ENCODE measurements around the gene ROBO2.

ROBO2 gene

DNA sequence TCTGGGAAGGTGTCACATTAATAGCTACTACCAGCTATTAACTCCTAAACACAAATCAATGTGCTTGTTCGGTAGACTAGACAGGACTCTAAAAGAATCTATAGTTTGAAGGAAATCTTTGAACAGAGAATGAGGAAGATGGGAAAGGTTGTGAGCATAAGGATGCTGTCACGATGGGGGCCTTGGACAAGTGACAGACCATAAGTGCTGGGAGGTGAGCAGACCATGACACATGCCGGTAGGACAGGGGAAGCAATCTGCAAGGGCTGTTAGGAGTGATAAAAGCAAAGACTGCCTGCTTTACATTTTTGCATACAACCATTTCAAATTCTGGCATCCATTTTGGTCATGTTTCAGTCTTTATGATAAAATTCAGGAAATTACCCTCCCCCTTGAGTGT is 645.8 kb downstream of the ROBO2 start:
- DNase-seq (ENCODE audit: low read depth in 3 of 3): no peak

DNA sequence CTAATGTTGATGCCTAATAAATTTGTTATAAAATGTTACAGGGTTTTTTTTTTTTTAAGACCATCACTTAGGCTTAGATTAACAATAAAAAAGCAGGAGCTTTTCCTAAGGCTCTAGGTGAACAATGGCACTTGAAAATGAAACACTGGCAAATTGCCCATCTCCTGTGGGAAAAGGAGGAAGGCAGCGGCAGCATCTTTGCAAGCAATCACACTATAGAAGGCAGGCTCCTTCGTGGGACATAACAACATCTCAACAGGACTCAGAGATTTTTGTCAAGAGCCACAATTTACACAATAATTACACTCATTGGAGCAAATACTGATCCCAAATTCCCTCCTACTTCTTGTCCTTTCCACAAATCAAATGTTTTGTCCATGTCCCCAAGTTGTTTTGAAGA is 646.7 kb downstream of the ROBO2 start:
- no peak for DNase-seq (ENCODE audit: low read depth in 3 of 3)

DNA sequence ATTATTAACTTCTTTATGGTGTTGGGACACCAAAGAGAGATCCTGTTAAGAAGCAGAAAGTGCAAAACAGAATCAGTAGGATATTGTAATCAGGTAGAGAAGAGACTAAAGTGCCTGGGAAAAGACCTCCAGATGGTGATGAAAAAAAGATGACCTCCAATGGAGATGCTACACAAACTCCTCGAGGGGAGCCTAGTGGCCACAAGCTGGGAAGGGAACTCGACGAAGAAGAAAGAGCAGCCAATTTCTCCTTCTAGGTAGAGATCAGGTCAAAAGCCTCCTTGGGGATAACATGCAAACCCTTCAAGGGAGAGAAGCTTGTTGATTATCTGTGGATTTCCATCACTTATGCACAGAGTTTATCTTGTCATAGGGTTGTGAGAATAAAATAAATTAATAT is 647.6 kb downstream of the ROBO2 start:
- no peak for DNase-seq (ENCODE audit: low read depth in 3 of 3)

DNA sequence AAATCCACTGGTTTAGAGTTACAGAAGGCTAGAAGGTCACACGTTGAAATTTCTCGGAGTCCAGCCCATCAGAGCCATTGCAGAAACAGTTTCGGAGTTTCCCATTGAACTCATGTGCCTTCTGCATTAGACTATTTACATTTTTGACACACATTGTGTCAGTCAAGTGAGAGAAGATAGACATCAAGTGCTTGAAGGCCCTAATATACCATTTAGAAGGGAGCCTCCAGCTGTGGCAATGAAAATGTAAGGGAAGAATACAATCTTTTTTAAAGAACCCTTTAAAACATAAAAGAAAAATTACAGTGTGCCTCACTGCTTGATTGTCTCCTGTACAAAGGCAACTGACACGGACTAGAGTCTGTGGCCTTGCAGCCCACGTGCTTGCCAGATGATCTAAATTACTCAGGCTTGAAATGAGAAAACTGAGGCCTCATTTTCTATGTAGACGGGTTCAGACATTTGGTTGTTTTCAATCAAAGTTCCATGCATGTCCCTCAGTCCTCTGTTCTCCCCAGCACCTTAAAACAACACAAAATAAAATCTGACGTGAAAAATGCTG is 650.5 kb downstream of the ROBO2 start:
- no peak for DNase-seq (ENCODE audit: low read depth in 3 of 3)

DNA sequence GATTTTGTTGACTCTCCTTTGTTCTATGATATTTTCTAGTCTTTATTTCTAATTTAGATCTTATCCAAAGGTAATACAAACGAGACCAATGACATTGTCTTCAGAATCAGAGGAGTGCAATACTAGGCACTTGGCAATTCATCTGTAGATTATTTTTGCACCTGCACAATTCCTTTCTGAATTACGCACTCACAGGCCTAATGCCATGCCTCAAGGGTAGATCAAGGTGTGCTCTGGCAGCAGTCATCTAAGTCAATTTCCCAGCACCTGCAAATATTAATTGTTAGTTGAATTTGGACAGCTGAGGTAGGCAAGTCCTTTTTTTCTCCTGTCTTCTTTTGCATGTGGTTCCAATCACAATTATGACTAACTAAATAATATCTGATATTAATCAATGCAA is 653.2 kb downstream of the ROBO2 start:
- DNase-seq (ENCODE audit: low read depth in 3 of 3): no peak

DNA sequence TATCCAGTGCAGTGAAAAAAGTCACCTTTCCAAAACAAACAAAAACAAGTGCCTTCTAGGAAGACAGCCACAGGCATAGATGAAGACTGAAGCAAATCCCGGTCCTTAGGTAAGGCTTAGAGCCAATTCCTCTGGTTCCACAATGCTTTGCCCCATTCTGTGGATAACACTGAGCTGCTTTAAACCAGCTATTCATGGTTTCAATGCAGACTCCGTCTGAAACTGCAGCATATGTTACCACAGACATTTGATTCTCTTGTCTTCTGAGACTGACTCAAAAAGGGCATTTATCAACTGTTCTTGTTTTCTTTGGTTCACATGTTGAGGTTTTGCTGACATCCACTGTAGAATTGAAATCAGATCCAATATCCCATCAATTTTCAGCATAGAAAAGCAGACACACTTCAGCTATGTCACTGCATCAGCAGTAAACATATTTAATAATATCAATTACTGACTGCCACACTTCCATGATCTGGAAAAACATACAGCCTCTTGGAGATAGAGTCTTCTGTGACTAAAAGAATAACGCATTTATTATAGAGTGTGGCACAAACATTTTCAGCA is 659.3 kb downstream of the ROBO2 start:
- no peak for DNase-seq (ENCODE audit: low read depth in 3 of 3)

Data from stimulated activated CD4-positive, alpha-beta T cell treated with anti-CD3 and anti-CD28 coated beads, TNF-alpha, amount 100 ng/mL, for 24 hours (primary cell).